Astrocyte (in vitro differentiated cells and primary cell): ENCODE results near the gene PCGF2. TPM values are rescaled to one million over a fixed set of nuclear protein-coding genes. Genes with fewer than 3 reads are reported as not detected.
A peak's percentile ranks its signal among the peaks of the same experiment; 100 is the strongest.

Source experiments
- DNase-seq: peaks from one replicate; pipeline ENCODE4 v3.0.0-alpha.2; 2010; ENCODE audit warnings: low read depth
- FAIRE-seq: peaks from 2 replicates; lab custom pipeline; 2011; peaks lifted over from hg19 to GRCh38; lab: Jason Lieb, UNC
- H2AFZ ChIP-seq: 2 replicates; pipeline ENCODE4 v1.6.0; 2012; ENCODE audit warnings: low read depth, low read length, inconsistent platforms
- H3K27ac ChIP-seq: 2 replicates; pipeline ENCODE4 v1.5.1; 2011; ENCODE audit warnings: low read depth, low read length, inconsistent platforms
- H3K27me3 ChIP-seq: 2 replicates; pipeline ENCODE4 v1.6.0; 2011; ENCODE audit warnings: low read length, inconsistent platforms; ENCODE audit not compliant: insufficient read depth
- H3K36me3 ChIP-seq: 2 replicates; pipeline ENCODE4 v1.5.1; 2011; ENCODE audit warnings: low read length, inconsistent platforms; ENCODE audit not compliant: insufficient read depth
- H3K4me1 ChIP-seq: 2 replicates; pipeline ENCODE4 v1.5.1; 2011; ENCODE audit warnings: low read length, inconsistent platforms; ENCODE audit not compliant: insufficient read depth
- H3K4me2 ChIP-seq: 2 replicates; pipeline ENCODE4 v1.6.0; 2012; ENCODE audit warnings: low read length, inconsistent platforms
- H3K4me3 ChIP-seq: 2 replicates; pipeline ENCODE4 v1.5.1; 2011; ENCODE audit warnings: low read depth, mild to moderate bottlenecking, low read length, inconsistent platforms; ENCODE audit not compliant: insufficient read depth
- H3K79me2 ChIP-seq: 2 replicates; pipeline ENCODE4 v1.6.0; 2012; ENCODE audit warnings: mild to moderate bottlenecking, low read length, inconsistent platforms; ENCODE audit not compliant: insufficient read depth
- H3K9ac ChIP-seq: 2 replicates; pipeline ENCODE4 v1.6.0; 2012; ENCODE audit warnings: mild to moderate bottlenecking, low read length, inconsistent platforms
- H3K9me3 ChIP-seq: 2 replicates; pipeline ENCODE4 v1.5.1; 2012; ENCODE audit warnings: low read depth, mild to moderate bottlenecking, low read length, inconsistent platforms; ENCODE audit not compliant: insufficient read depth
- H4K20me1 ChIP-seq: 2 replicates; pipeline ENCODE4 v1.6.0; 2012; ENCODE audit warnings: low read length, inconsistent platforms; ENCODE audit not compliant: insufficient read depth
- H3K27ac Mint-ChIP-seq: one replicate; pipeline ENCODE4 v1.8.0; 2021; ENCODE audit warnings: mild to moderate bottlenecking, mixed read lengths; ENCODE audit not compliant: unreplicated experiment
- H3K27me3 Mint-ChIP-seq: one replicate; pipeline ENCODE4 v1.8.0; 2021; ENCODE audit warnings: low read depth, mixed read lengths; ENCODE audit not compliant: unreplicated experiment
- H3K36me3 Mint-ChIP-seq: one replicate; pipeline ENCODE4 v1.8.0; 2021; ENCODE audit warnings: low read depth, mixed read lengths; ENCODE audit not compliant: unreplicated experiment
- H3K4me1 Mint-ChIP-seq: one replicate; pipeline ENCODE4 v1.8.0; 2021; ENCODE audit warnings: low read depth, mixed read lengths; ENCODE audit not compliant: unreplicated experiment
- H3K4me3 Mint-ChIP-seq: one replicate; pipeline ENCODE4 v1.8.0; 2021; ENCODE audit warnings: mild to moderate bottlenecking, moderate library complexity, mixed read lengths; ENCODE audit not compliant: unreplicated experiment
- H3K9me3 Mint-ChIP-seq: one replicate; pipeline ENCODE4 v1.8.0; 2021; ENCODE audit warnings: mild to moderate bottlenecking, mixed read lengths; ENCODE audit not compliant: unreplicated experiment
- CTCF ChIP-seq: IDR thresholded peaks from 2 replicates; pipeline ENCODE4 v1.5.1; 2011; ENCODE audit warnings: low read depth, mild to moderate bottlenecking, inconsistent platforms, low read length, moderate library complexity; ENCODE audit not compliant: insufficient read depth
- EZH2 ChIP-seq: IDR thresholded peaks from 2 replicates; pipeline ENCODE4 v1.6.1; 2012; ENCODE audit warnings: mild to moderate bottlenecking, low read length, inconsistent platforms; ENCODE audit not compliant: insufficient read depth
- total RNA-seq: library from RNA; stranded (reverse); gene quantifications from 2 replicates; pipeline ENCODE4 v1.2.1, GENCODE V29; 2021

PCGF2 gene
- total RNA-seq, 1 donor from 2014 or later = 73.7 TPM

- H4K20me1 ChIP-seq = peaks cover 84% of the 10 kb centered on the region
- no peaks in the 10 kb centered on the region for H3K27me3 ChIP-seq
- no peak overlapping the region for H3K4me3 ChIP-seq
- no peak overlapping the region for H3K27ac Mint-ChIP-seq
- H3K4me3 Mint-ChIP-seq = no peak overlapping the region
- H3K9me3 Mint-ChIP-seq = no peaks in the 10 kb centered on the region
- no peak for TF ChIP-seq EZH2
- no peak for TF ChIP-seq CTCF
- H3K9me3 ChIP-seq = no peaks in the 10 kb centered on the region
- no peak overlapping the region for H3K4me2 ChIP-seq
- FAIRE-seq (no peak), DNase-seq (no peak)
- H3K36me3 ChIP-seq = peaks cover 17% of the 10 kb centered on the region
- peaks cover 11% of the 10 kb centered on the region for H3K4me1 Mint-ChIP-seq
- no peaks in the 10 kb centered on the region for H3K27me3 Mint-ChIP-seq
- H3K9ac ChIP-seq = no peak overlapping the region
- H3K79me2 ChIP-seq = peaks cover 43% of the 10 kb centered on the region
- no peak overlapping the region for H3K27ac ChIP-seq
- no peak overlapping the region for H2AFZ ChIP-seq
- peaks cover 15% of the 10 kb centered on the region for H3K36me3 Mint-ChIP-seq
- peaks cover 14% of the 10 kb centered on the region for H3K4me1 ChIP-seq
Observed at GRCh38 chr17:38738007-38738662, 10.0 kb downstream of the PCGF2 start.

- Mint-ChIP-seq H3K27ac (no peak overlapping the region), H3K9me3 (no peaks in the 10 kb centered on the region), H3K4me1 (peaks cover 5% of the 10 kb centered on the region), H3K4me3 (no peak overlapping the region), H3K27me3 (no peaks in the 10 kb centered on the region), H3K36me3 (peaks cover 21% of the 10 kb centered on the region)
- Histone ChIP-seq H4K20me1 (peaks cover 80% of the 10 kb centered on the region), H2AFZ (no peak overlapping the region), H3K27me3 (no peaks in the 10 kb centered on the region), H3K27ac (no peak overlapping the region), H3K4me2 (no peak overlapping the region), H3K9ac (no peak overlapping the region), H3K4me1 (peaks cover 9% of the 10 kb centered on the region), H3K9me3 (no peaks in the 10 kb centered on the region), H3K4me3 (no peak overlapping the region), H3K36me3 (peaks cover 17% of the 10 kb centered on the region), H3K79me2 (peaks cover 16% of the 10 kb centered on the region)
- FAIRE-seq (no peak), DNase-seq (no peak)
- TF ChIP-seq EZH2 (no peak), CTCF (peak; percentile 59)
Observed at GRCh38 chr17:38735161-38735997, 12.8 kb downstream of the PCGF2 start.
